GM19328 (cell line): Measurements from ENCODE around the gene PTPRE.
A peak's percentile ranks its signal among the peaks of the same experiment; 100 is the strongest.

Source experiments
- ATAC-seq: cut with Tn5 transposase; IDR thresholded peaks from one replicate; pipeline ENCODE4 v1.9.1; 2021; ENCODE audit warnings: mild to moderate bottlenecking, moderate library complexity; ENCODE audit not compliant: unreplicated experiment

PTPRE gene

GRCh38 chr10:128042131-128042610 is 135.3 kb downstream of the PTPRE start:
- no peak for ATAC-seq

- no peak for ATAC-seq
Measured at GRCh38 chr10:128043259-128044045, 136.5 kb downstream of the PTPRE start.

- no peak for ATAC-seq
Measured at GRCh38 chr10:128044186-128044585, 137.3 kb downstream of the PTPRE start.

GRCh38 chr10:128044961-128045832 is 138.3 kb downstream of the PTPRE start:
- ATAC-seq, result no peak

GRCh38 chr10:128045833-128046120 is 138.9 kb downstream of the PTPRE start:
- ATAC-seq, result no peak

GRCh38 chr10:128046156-128046952 is 139.5 kb downstream of the PTPRE start:
- no peak for ATAC-seq

GRCh38 chr10:128046953-128047290 is 140.0 kb downstream of the PTPRE start:
- peak; percentile 2 for ATAC-seq

GRCh38 chr10:128047351-128047750 is 140.4 kb downstream of the PTPRE start:
- ATAC-seq, result peak; percentile 99

GRCh38 chr10:128047991-128048818 is 141.3 kb downstream of the PTPRE start:
- ATAC-seq, result peak; percentile 30

- no peak for ATAC-seq
Measured at GRCh38 chr10:128048819-128049210, 141.9 kb downstream of the PTPRE start.

- ATAC-seq, result no peak
Measured at GRCh38 chr10:128049226-128050120, 142.6 kb downstream of the PTPRE start.

- no peak for ATAC-seq
Measured at GRCh38 chr10:128050121-128050516, 143.2 kb downstream of the PTPRE start.

GRCh38 chr10:128050936-128051335 is 144.0 kb downstream of the PTPRE start:
- ATAC-seq, result no peak

- no peak for ATAC-seq
Measured at GRCh38 chr10:128051548-128051947, 144.6 kb downstream of the PTPRE start.

GRCh38 chr10:128052696-128053095 is 145.8 kb downstream of the PTPRE start:
- no peak for ATAC-seq

GRCh38 chr10:128053356-128053755 is 146.5 kb downstream of the PTPRE start:
- ATAC-seq, result no peak

- no peak for ATAC-seq
Measured at GRCh38 chr10:128054163-128054970, 147.5 kb downstream of the PTPRE start.

GRCh38 chr10:128055061-128055868 is 148.4 kb downstream of the PTPRE start:
- no peak for ATAC-seq
